Epithelial cell of esophagus (primary cell): ENCODE results near the gene CDC6.
A peak's percentile ranks its signal among the peaks of the same experiment; 100 is the strongest.

Experiments
- DNase-seq: peaks from one replicate; pipeline ENCODE4 v3.0.0; 2010; ENCODE audit warnings: low read depth
- H3K4me3 ChIP-seq: 2 replicates; pipeline ENCODE4 v1.5.1; 2011; ENCODE audit warnings: mild to moderate bottlenecking, low read length, control low read depth
- CTCF ChIP-seq: IDR thresholded peaks from 2 replicates; pipeline ENCODE4 v1.5.1; 2011; ENCODE audit warnings: low read depth, mild to moderate bottlenecking, low read length, control low read depth, inconsistent platforms; ENCODE audit not compliant: insufficient read depth; ENCODE audit errors: missing control alignments

The CDC6 gene

GRCh38 chr17:40352237-40352778 is 64.6 kb downstream of the CDC6 start:
- TF ChIP-seq CTCF: no peak
- no peak overlapping the region for H3K4me3 ChIP-seq
- DNase-seq: no peak

- TF ChIP-seq CTCF: no peak
- peak; percentile 31 for DNase-seq
Measured at GRCh38 chr17:40352779-40353394, 65.2 kb downstream of the CDC6 start.

More at GRCh38 chr17:40352779-40353394, 65.2 kb downstream of the CDC6 start:
- H3K4me3 ChIP-seq: no peak overlapping the region
